SK-N-SH (cell line): ENCODE data around the gene GPR157. TPM values are rescaled to one million over a fixed set of nuclear protein-coding genes. Genes with fewer than 3 reads are reported as not detected.

Experiments
- CTCF ChIA-PET: fragments of 300-600, 350-600 bp; formaldehyde crosslinking; extraction: SDS; loops from one replicate; lab custom pipeline; 2021; lab: Yijun Ruan, JAX
- POLR2A ChIA-PET: fragments of 350-600 bp; sonication (Branson Sonifier 250); formaldehyde crosslinking; extraction: SDS; loops from one replicate; lab custom pipeline; 2020; ENCODE audit warnings: antibody characterized with exemption, inconsistent platforms; lab: Yijun Ruan, JAX
- DNase-seq: peaks from one replicate; pipeline ENCODE4 v3.0.0; 2012
- H2AFZ ChIP-seq: fragments of 200-600 bp; sonication (generic); 2 replicates; pipeline ENCODE4 v1.8.1; 2016; ENCODE audit warnings: antibody characterized with exemption, mild to moderate bottlenecking, low read depth
- H3F3A ChIP-seq: fragments of 200-600 bp; sonication (generic); replicated peaks from 2 replicates; pipeline ENCODE3; 2016; ENCODE audit warnings: antibody characterized with exemption, mild to moderate bottlenecking; ENCODE audit not compliant: insufficient read depth
- H3K27ac ChIP-seq, 2 experiments: fragments of 200-500 bp in 1 of 2; fragments of 200-600 bp in 1 of 2; sonication (Bioruptor generic) in 1 of 2; sonication (generic), shearing (Covaris generic) in 1 of 2; 2 replicates each; pipeline versions ENCODE4 v1.5.1 to v1.6.1; 2014 to 2016; ENCODE audit warnings: low read depth in 2 of 2, inconsistent platforms in 1 of 2, low read length in 1 of 2, mild to moderate bottlenecking in 1 of 2, mixed read lengths in 1 of 2
- H3K27me3 ChIP-seq: fragments of 200-600 bp; sonication (generic), shearing (Covaris generic); 2 replicates; pipeline ENCODE4 v1.6.1; 2016; ENCODE audit warnings: mixed run types; ENCODE audit not compliant: insufficient read depth
- H3K36me3 ChIP-seq, 2 experiments: fragments of 200-500 bp in 1 of 2; fragments of 200-600 bp in 1 of 2; sonication (Bioruptor generic) in 1 of 2; sonication (generic) in 1 of 2; replicated peaks in 1 of 2; 2 replicates each; pipeline versions ENCODE3 to v1.5.1; 2014 to 2016; ENCODE audit warnings: low read length in 1 of 2, mild to moderate bottlenecking in 1 of 2; ENCODE audit not compliant: insufficient read depth in 2 of 2, control insufficient read depth in 1 of 2
- H3K4me1 ChIP-seq, 2 experiments: fragments of 200-500 bp in 1 of 2; fragments of 200-600 bp in 1 of 2; sonication (Bioruptor generic) in 1 of 2; sonication (generic), shearing (Covaris generic) in 1 of 2; 2 replicates each; pipeline versions ENCODE4 v1.5.1 to v1.6.1; 2014 to 2016; ENCODE audit warnings: low read depth in 1 of 2, low read length in 1 of 2, mixed run types in 1 of 2; ENCODE audit not compliant: insufficient read depth in 2 of 2, control insufficient read depth in 1 of 2
- H3K4me2 ChIP-seq: fragments of 200-600 bp; sonication (generic), shearing (Covaris generic); 2 replicates; pipeline ENCODE4 v1.6.1; 2017; ENCODE audit warnings: mixed run types
- H3K4me3 ChIP-seq, 2 experiments: fragments of 200-500 bp in 1 of 2; fragments of 200-600 bp in 1 of 2; sonication (Bioruptor generic) in 1 of 2; sonication (generic), shearing (Covaris generic) in 1 of 2; 2 replicates each; pipeline versions ENCODE4 v1.5.1 to v1.8.1; 2014 to 2016; ENCODE audit warnings: low read depth in 2 of 2, inconsistent platforms in 1 of 2, low read length in 1 of 2, mild to moderate bottlenecking in 1 of 2, mixed read lengths in 1 of 2, moderate library complexity in 1 of 2
- H3K79me2 ChIP-seq: fragments of 200-600 bp; sonication (generic); 2 replicates; pipeline ENCODE4 v1.8.1; 2017; ENCODE audit warnings: mild to moderate bottlenecking; ENCODE audit not compliant: insufficient read depth
- H3K9ac ChIP-seq: fragments of 200-600 bp; sonication (generic); 2 replicates; pipeline ENCODE4 v1.6.1; 2017; ENCODE audit warnings: mixed run types
- H3K9me2 ChIP-seq: fragments of 200-600 bp; sonication (generic); 2 replicates; pipeline ENCODE4 v1.6.1; 2017; ENCODE audit warnings: mixed run types
- H3K9me3 ChIP-seq: fragments of 200-600 bp; sonication (generic); 2 replicates; pipeline ENCODE4 v1.6.1; 2017; ENCODE audit warnings: mixed run types, mild to moderate bottlenecking, moderate library complexity
- H4K20me1 ChIP-seq: fragments of 200-600 bp; sonication (generic); 2 replicates; pipeline ENCODE4 v1.6.1; 2017; ENCODE audit warnings: mild to moderate bottlenecking, mixed run types; ENCODE audit not compliant: insufficient read depth
- CHD2 ChIP-seq: fragments of 150-350 bp; IDR thresholded peaks from 2 replicates; pipeline ENCODE4 v1.6.1; 2018; ENCODE audit warnings: low read length; ENCODE audit not compliant: partially characterized antibody
- ELF1 ChIP-seq: IDR thresholded peaks from 2 replicates; pipeline ENCODE4 v1.4.0; 2012
- EP300 ChIP-seq, 2 experiments: IDR thresholded peaks; 2 replicates each; pipeline versions ENCODE4 v1.4.0 to v1.6.1; 2012; ENCODE audit warnings: borderline replicate concordance in 1 of 2, low read depth in 1 of 2, low read length in 1 of 2
- EZH2phosphoT487 ChIP-seq: fragments of 200-600 bp; sonication (generic); IDR thresholded peaks from 2 replicates; pipeline ENCODE4 v1.6.1; 2017; ENCODE audit warnings: low read depth, mixed run types, mild to moderate bottlenecking, antibody characterized with exemption, moderate library complexity, borderline replicate concordance
- FOXJ3 ChIP-seq: sonication (generic); formaldehyde crosslinking; IDR thresholded peaks from 2 replicates; pipeline ENCODE4 v1.5.1; 2020; ENCODE audit warnings: mild to moderate bottlenecking, missing genetic modification reagents
- FOXM1 ChIP-seq: IDR thresholded peaks from 2 replicates; pipeline ENCODE4 v1.4.0; 2012; ENCODE audit warnings: low read depth, mild to moderate bottlenecking
- GABPA ChIP-seq: IDR thresholded peaks from 2 replicates; pipeline ENCODE4 v1.4.0; 2012; ENCODE audit warnings: low read depth, mild to moderate bottlenecking
- GATA2 ChIP-seq: sonication (generic); formaldehyde crosslinking; IDR thresholded peaks from 2 replicates; pipeline ENCODE4 v1.5.0; 2020; ENCODE audit warnings: mild to moderate bottlenecking, missing genetic modification reagents
- MEF2A ChIP-seq: IDR thresholded peaks from 2 replicates; pipeline ENCODE4 v1.4.0; 2012; ENCODE audit warnings: low read depth, borderline replicate concordance
- MXI1 ChIP-seq: IDR thresholded peaks from 2 replicates; pipeline ENCODE4 v1.6.1; 2012; ENCODE audit warnings: mild to moderate bottlenecking, low read depth, low read length, improper control_type of control experiment
- RAD21 ChIP-seq: IDR thresholded peaks from 2 replicates; pipeline ENCODE4 v1.6.1; 2012; ENCODE audit warnings: mild to moderate bottlenecking, low read length
- RCOR1 ChIP-seq: fragments of 150-350 bp; IDR thresholded peaks from 2 replicates; pipeline ENCODE4 v1.6.1; 2017; ENCODE audit warnings: antibody characterized with exemption, low read length
- SIN3A ChIP-seq: IDR thresholded peaks from 2 replicates; pipeline ENCODE4 v1.6.1; 2012; ENCODE audit warnings: low read depth, mild to moderate bottlenecking, low read length, moderate library complexity, borderline replicate concordance
- SMC3 ChIP-seq: IDR thresholded peaks from 2 replicates; pipeline ENCODE4 v1.6.1; 2012; ENCODE audit warnings: low read depth, low read length, improper control_type of control experiment
- TAF1 ChIP-seq: IDR thresholded peaks from 2 replicates; pipeline ENCODE4 v1.6.1; 2012; ENCODE audit warnings: low read depth, mild to moderate bottlenecking, low read length, moderate library complexity, borderline replicate concordance
- TCF12 ChIP-seq: IDR thresholded peaks from 2 replicates; pipeline ENCODE4 v1.4.0; 2012
- YY1 ChIP-seq: IDR thresholded peaks from 2 replicates; pipeline ENCODE4 v1.4.0; 2012; ENCODE audit warnings: low read depth, mild to moderate bottlenecking
- WGBS: methylation state at CpG from one replicate; pipeline ENCODE4 v1.1.6; 2017; ENCODE audit warnings: low lambda C conversion rate; 5-methylcytosine and 5-hydroxymethylcytosine counted together
- polyA plus RNA-seq, 3 experiments: library from polyadenylated mRNA; depleted of rRNA; stranded (reverse); fragments of >200 nt; gene quantifications; 2 replicates each; pipeline ENCODE4 v1.2.3, GENCODE V29; 2012
- TF ChIP-seq, protein P1 (sequence below): fragments of 200-600 bp; sonication (generic); IDR thresholded peaks from 2 replicates; pipeline ENCODE4 v1.6.1; 2017; ENCODE audit warnings: antibody characterized with exemption, mild to moderate bottlenecking, moderate library complexity
- TF ChIP-seq, protein P2 (sequence below): IDR thresholded peaks from 2 replicates; pipeline ENCODE4 v1.4.0; 2012; ENCODE audit warnings: low read depth, borderline replicate concordance
- TF ChIP-seq, protein P3 (sequence below): IDR thresholded peaks from 2 replicates; pipeline ENCODE4 v1.4.0; 2012; ENCODE audit warnings: low read depth
- TF ChIP-seq, protein P4 (sequence below): IDR thresholded peaks from 2 replicates; pipeline ENCODE4 v1.4.0; 2012; ENCODE audit warnings: low read depth, borderline replicate concordance

The GPR157 gene
- polyA plus RNA-seq, 1 of the 3 experiments (the other 2 are of a cell fraction) = 1.8 TPM

DNA sequence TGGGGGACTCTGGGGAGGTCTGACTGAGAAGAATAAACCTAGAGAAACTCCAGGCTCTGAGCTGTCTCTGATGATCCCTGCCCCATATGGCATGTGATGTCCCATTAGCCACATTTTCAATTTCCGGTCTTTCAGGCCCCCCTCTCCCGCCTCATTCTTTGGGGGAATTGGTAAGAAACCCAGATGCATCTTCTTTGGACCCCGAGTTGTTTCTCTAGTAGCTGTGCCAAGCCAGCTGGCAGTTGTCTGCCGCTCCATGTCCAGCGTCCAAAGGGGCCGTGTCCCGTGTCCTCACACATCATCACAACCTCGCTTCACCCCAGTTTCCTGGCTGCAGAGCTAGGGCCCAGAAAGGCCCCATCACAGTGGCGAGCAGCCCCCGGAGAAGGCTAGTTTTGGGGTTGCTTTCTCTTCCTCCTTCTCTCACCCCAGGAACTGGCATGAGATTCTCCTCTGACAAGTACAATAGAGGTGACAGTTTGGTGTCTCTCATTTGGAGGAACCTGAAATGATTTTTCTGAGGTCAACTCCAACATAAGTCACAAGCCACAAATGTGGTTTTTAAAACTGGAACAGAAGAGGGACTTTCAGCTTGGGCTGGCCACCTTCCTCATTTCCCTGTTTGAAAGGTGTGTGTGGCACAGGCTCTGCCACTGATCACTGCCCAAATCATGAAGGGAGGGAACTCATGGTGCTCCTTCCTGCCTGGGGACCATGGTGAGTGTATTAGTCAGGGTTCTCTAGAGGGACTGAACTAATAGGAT is 6.4 kb upstream of the GPR157 start:
- Histone ChIP-seq H3F3A (peaks cover 4% of the 10 kb centered on the region), H4K20me1 (no peaks in the 10 kb centered on the region), H2AFZ (no peak overlapping the region), H3K4me1 (no peaks in the 10 kb centered on the region), H3K36me3 (no peaks in the 10 kb centered on the region), H3K4me2 (no peak overlapping the region), H3K27me3 (no peaks in the 10 kb centered on the region), H3K79me2 (no peaks in the 10 kb centered on the region), H3K4me3 (no peak overlapping the region), H3K27ac (no peak overlapping the region), H3K9me2 (no peaks in the 10 kb centered on the region), H3K9ac (no peak overlapping the region), H3K9me3 (no peaks in the 10 kb centered on the region)
- POLR2A ChIA-PET = no interaction called here
- no peak for TF ChIP-seq SMC3
- TF ChIP-seq, protein P1, sequence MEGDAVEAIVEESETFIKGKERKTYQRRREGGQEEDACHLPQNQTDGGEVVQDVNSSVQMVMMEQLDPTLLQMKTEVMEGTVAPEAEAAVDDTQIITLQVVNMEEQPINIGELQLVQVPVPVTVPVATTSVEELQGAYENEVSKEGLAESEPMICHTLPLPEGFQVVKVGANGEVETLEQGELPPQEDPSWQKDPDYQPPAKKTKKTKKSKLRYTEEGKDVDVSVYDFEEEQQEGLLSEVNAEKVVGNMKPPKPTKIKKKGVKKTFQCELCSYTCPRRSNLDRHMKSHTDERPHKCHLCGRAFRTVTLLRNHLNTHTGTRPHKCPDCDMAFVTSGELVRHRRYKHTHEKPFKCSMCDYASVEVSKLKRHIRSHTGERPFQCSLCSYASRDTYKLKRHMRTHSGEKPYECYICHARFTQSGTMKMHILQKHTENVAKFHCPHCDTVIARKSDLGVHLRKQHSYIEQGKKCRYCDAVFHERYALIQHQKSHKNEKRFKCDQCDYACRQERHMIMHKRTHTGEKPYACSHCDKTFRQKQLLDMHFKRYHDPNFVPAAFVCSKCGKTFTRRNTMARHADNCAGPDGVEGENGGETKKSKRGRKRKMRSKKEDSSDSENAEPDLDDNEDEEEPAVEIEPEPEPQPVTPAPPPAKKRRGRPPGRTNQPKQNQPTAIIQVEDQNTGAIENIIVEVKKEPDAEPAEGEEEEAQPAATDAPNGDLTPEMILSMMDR = no peak
- TF ChIP-seq YY1 = no peak
- no peak for TF ChIP-seq RAD21
- TF ChIP-seq TAF1 = no peak
- no peak for TF ChIP-seq FOXJ3 (CRISPR knock-in tag)
- no peak for TF ChIP-seq TCF12
- no peak for TF ChIP-seq CHD2
- TF ChIP-seq RCOR1 = no peak
- TF ChIP-seq, protein P2, sequence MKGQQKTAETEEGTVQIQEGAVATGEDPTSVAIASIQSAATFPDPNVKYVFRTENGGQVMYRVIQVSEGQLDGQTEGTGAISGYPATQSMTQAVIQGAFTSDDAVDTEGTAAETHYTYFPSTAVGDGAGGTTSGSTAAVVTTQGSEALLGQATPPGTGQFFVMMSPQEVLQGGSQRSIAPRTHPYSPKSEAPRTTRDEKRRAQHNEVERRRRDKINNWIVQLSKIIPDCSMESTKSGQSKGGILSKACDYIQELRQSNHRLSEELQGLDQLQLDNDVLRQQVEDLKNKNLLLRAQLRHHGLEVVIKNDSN = no peak
- no peak for TF ChIP-seq ELF1
- TF ChIP-seq, protein P3, sequence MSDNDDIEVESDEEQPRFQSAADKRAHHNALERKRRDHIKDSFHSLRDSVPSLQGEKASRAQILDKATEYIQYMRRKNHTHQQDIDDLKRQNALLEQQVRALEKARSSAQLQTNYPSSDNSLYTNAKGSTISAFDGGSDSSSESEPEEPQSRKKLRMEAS = no peak
- no peak for DNase-seq
- CTCF ChIA-PET = interaction anchor here (0.9 to 3.6 kb wide), 6 partner anchors 10 to 112 kb away, joined by 3 to 18 read pairs (median 4); no protein-coding TSS in a partner anchor
- WGBS = 75% methylated on average over 10 of the region's 10 CpGs

DNA sequence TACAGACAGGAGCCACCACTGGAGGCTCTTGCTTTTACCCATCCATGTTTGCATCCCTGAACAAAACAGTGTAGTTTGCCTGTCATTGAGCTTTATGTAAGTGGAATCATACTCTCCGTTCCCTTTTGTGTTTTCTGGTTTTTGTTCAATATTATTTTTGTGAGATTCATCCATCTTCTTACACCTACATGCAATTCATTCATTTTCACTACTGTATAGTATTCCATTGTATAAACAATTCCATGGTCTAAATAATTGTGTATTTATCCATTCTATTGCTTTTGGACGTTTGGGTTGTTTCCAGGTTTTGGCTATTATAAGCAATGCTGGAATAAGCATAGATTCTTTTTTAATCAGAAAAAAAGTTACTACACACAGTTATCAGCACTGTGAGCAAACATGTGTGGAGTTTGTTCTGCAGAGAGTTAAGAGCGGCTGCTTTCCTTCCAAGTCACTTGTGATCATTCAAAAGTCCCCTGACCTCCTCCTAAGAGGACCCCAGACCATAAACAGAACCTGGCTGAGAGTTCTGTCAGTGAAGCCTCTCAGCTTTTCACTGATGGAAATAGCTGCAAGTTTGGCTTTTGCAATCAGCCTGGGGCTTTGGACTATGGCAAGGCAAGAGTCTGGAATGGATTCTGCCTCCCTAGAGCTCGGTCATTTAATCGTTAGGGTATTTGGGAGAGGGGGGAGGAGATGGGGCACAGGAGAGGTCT is 5.1 kb upstream of the GPR157 start:
- H3K27me3 ChIP-seq = no peaks in the 10 kb centered on the region
- CTCF ChIA-PET = interaction anchor here (0.9 to 3.6 kb wide), 8 partner anchors 8 to 113 kb away, joined by 3 to 18 read pairs (median 4); no protein-coding TSS in a partner anchor
- H3K9me2 ChIP-seq = no peaks in the 10 kb centered on the region
- H3K4me2 ChIP-seq = no peak overlapping the region
- DNase-seq = no peak
- no peak overlapping the region for H3K27ac ChIP-seq
- WGBS = 21% methylated on average over 5 of the region's 5 CpGs
- H3K9me3 ChIP-seq = no peaks in the 10 kb centered on the region
- no peaks in the 10 kb centered on the region for H3K36me3 ChIP-seq
- POLR2A ChIA-PET = no interaction called here
- peaks cover 12% of the 10 kb centered on the region for H3F3A ChIP-seq
- H2AFZ ChIP-seq = no peak overlapping the region
- no peak overlapping the region for H3K9ac ChIP-seq
- no peaks in the 10 kb centered on the region for H4K20me1 ChIP-seq
- H3K4me1 ChIP-seq = peaks cover 0 to 2% of the 10 kb centered on the region in 2 experiments; a peak in 1 of 4 replicates
- TF ChIP-seq ELF1 (no peak), GATA2 (CRISPR knock-in tag) (no peak), FOXM1 (no peak), GABPA (no peak), EZH2phosphoT487 (no peak), MXI1 (no peak), SIN3A (no peak), EP300 (IDR thresholded peaks at IDR 0.05; ENCODE audit: borderline replicate concordance in 1 of 2, low read depth in 1 of 2, low read length in 1 of 2) (no peak), MEF2A (no peak), RCOR1 (no peak), CHD2 (no peak)
- TF ChIP-seq, protein P4, sequence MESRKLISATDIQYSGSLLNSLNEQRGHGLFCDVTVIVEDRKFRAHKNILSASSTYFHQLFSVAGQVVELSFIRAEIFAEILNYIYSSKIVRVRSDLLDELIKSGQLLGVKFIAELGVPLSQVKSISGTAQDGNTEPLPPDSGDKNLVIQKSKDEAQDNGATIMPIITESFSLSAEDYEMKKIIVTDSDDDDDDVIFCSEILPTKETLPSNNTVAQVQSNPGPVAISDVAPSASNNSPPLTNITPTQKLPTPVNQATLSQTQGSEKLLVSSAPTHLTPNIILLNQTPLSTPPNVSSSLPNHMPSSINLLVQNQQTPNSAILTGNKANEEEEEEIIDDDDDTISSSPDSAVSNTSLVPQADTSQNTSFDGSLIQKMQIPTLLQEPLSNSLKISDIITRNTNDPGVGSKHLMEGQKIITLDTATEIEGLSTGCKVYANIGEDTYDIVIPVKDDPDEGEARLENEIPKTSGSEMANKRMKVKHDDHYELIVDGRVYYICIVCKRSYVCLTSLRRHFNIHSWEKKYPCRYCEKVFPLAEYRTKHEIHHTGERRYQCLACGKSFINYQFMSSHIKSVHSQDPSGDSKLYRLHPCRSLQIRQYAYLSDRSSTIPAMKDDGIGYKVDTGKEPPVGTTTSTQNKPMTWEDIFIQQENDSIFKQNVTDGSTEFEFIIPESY = no peak
- no peaks in the 10 kb centered on the region for H3K79me2 ChIP-seq
- no peak overlapping the region for H3K4me3 ChIP-seq
